Hepatocyte (in vitro differentiated cells): ENCODE measurements around the gene NPPC.

Experiments used
- EZH2 ChIP-seq: fragments of 200-600 bp; sonication (generic); IDR thresholded peaks from 2 replicates; pipeline ENCODE4 v1.6.1; 2016; ENCODE audit warnings: antibody characterized with exemption, mild to moderate bottlenecking, borderline replicate concordance
- EZH2phosphoT487 ChIP-seq: fragments of 200-600 bp; sonication (generic); IDR thresholded peaks from one replicate; pipeline ENCODE4 v1.6.1; 2018; ENCODE audit warnings: antibody characterized with exemption, mild to moderate bottlenecking, low read depth, moderate library complexity; ENCODE audit not compliant: unreplicated experiment, severe bottlenecking
- TF ChIP-seq, protein P1 (sequence below): fragments of 200-600 bp; sonication (generic); IDR thresholded peaks from 2 replicates; pipeline ENCODE4 v1.5.1; 2016; ENCODE audit warnings: antibody characterized with exemption, mild to moderate bottlenecking; ENCODE audit not compliant: poor library complexity

- TF ChIP-seq, protein P1, sequence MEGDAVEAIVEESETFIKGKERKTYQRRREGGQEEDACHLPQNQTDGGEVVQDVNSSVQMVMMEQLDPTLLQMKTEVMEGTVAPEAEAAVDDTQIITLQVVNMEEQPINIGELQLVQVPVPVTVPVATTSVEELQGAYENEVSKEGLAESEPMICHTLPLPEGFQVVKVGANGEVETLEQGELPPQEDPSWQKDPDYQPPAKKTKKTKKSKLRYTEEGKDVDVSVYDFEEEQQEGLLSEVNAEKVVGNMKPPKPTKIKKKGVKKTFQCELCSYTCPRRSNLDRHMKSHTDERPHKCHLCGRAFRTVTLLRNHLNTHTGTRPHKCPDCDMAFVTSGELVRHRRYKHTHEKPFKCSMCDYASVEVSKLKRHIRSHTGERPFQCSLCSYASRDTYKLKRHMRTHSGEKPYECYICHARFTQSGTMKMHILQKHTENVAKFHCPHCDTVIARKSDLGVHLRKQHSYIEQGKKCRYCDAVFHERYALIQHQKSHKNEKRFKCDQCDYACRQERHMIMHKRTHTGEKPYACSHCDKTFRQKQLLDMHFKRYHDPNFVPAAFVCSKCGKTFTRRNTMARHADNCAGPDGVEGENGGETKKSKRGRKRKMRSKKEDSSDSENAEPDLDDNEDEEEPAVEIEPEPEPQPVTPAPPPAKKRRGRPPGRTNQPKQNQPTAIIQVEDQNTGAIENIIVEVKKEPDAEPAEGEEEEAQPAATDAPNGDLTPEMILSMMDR = peak; percentile 86
- TF ChIP-seq EZH2phosphoT487 (no peak), EZH2 (peak; percentile 49)
Observed at GRCh38 chr2:231925303-231926179, 655 bp downstream of the NPPC start.
